ENCODE measurements around the gene CHD9. TPM values are rescaled to one million over a fixed set of nuclear protein-coding genes. Genes with fewer than 3 reads are reported as not detected.
A peak's percentile ranks its signal among the peaks of the same experiment; 100 is the strongest.

CHD9 gene
- total RNA-seq, 4 donors from 2014 or later, result 46.9 to 174 (median 133) TPM

- TF ChIP-seq POLR2A (IDR thresholded peaks at IDR 0.05) (no peak), CTCF (IDR thresholded peaks at IDR 0.05) (no peak)
- DNase-seq, result peak in 1 of 2 donors; percentile 66
- Histone ChIP-seq H3K27me3 (no peaks in the 10 kb centered on the region), H3K4me3 (no peak overlapping the region), H3K27ac (peak overlapping the region; percentile 51 to 56), H3K9me3 (no peaks in the 10 kb centered on the region), H3K36me3 (no peaks in the 10 kb centered on the region), H3K4me1 (peaks cover 14 to 25% of the 10 kb centered on the region in 2 donors)
- intact Hi-C loops (cut with DNase I; ENCODE audit: low total_unique reads), result no loop called here
These were observed 39.3 kb downstream of the CHD9 start for GRCh38 chr16:53094013-53094630.

- Histone ChIP-seq H3K4me3 (no peak overlapping the region), H3K9me3 (no peaks in the 10 kb centered on the region), H3K4me1 (peaks cover 13 to 24% of the 10 kb centered on the region in 2 donors), H3K27ac (peak overlapping the region; percentile 79 to 96), H3K27me3 (no peaks in the 10 kb centered on the region), H3K36me3 (no peaks in the 10 kb centered on the region)
- TF ChIP-seq POLR2A (IDR thresholded peaks at IDR 0.05), result no peak
- TF ChIP-seq CTCF (IDR thresholded peaks at IDR 0.05), result no peak
- DNase-seq, result no peak
- intact Hi-C loops (cut with DNase I; ENCODE audit: low total_unique reads), result no loop called here
These were observed 42.4 kb downstream of the CHD9 start for GRCh38 chr16:53097190-53097589.

GRCh38 chr16:53098526-53099317 is 43.9 kb downstream of the CHD9 start:
- intact Hi-C loops (cut with DNase I; ENCODE audit: low total_unique reads), result no loop called here
- H3K4me3 ChIP-seq, result peak overlapping the region in 1 of 2 donors; percentile 36

DNA sequence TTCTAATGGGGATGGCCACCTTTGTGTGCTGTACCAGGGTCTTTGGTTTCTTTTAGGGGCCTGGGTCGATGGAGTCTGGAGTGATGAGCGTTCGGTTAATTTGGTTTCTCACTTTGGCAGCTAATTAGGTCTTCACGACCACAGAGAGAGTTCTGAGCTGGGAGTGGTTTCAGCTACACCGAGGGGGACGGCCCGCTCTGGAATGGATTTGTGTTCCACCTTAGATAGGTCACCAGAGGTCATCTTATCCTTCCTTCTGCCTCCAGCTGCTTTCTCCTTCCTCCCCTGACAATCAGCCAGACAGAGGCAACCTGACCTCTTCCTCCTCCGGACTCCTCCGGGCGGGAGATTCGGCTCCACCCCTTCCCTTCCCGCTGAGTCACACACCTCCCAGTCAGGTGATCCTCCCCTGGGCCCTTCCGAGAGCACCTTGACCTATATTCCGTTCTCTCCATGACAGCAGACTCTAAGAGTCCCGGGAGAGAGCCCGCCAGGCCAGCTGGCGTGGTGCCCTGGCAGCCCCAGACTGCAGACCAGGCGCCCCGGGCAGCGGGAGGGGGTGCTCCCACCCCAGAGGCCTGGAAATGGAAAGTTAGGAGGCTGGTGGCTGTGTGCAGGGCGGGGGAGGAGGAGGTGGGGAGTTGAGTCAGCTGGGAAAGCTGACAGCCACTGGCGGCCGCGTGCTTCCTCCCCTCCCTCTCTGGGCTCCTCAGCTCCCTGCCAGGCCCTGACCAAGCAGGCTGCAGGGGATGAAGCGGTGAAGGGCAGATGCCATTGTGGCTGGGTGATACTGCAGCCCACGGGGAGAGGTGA is 44.7 kb downstream of the CHD9 start:
- DNase-seq, result peak; percentile 92 to 94
- H3K4me3 ChIP-seq, result peak overlapping the region; percentile 30 to 36
- intact Hi-C loops (cut with DNase I; ENCODE audit: low total_unique reads), result no loop called here
- H3K27me3 ChIP-seq, result no peaks in the 10 kb centered on the region
- TF ChIP-seq POLR2A (IDR thresholded peaks at IDR 0.05), result no peak
- TF ChIP-seq CTCF (IDR thresholded peaks at IDR 0.05), result peak in 1 of 4 experiments; percentile 12
- H3K27ac ChIP-seq, result peak overlapping the region; percentile 79 to 96
- H3K9me3 ChIP-seq, result no peaks in the 10 kb centered on the region
- peaks cover 13 to 21% of the 10 kb centered on the region in 2 donors for H3K4me1 ChIP-seq
- H3K36me3 ChIP-seq, result no peaks in the 10 kb centered on the region

More at GRCh38 chr16:53098526-53099317, 43.9 kb downstream of the CHD9 start:
- Histone ChIP-seq H3K4me1 (peaks cover 13 to 21% of the 10 kb centered on the region in 2 donors), H3K27me3 (no peaks in the 10 kb centered on the region), H3K27ac (peak overlapping the region; percentile 79 to 96), H3K9me3 (no peaks in the 10 kb centered on the region), H3K36me3 (no peaks in the 10 kb centered on the region)
- DNase-seq, result peak; percentile 93 to 94
- TF ChIP-seq POLR2A (IDR thresholded peaks at IDR 0.05) (peak in 1 of 2 donors; percentile 9), CTCF (IDR thresholded peaks at IDR 0.05) (no peak)
